Stimulated activated CD8-positive, alpha-beta memory T cell treated with anti-CD3 and anti-CD28 coated beads, Interleukin-12 subunit alpha, Interleukin-12 subunit beta, amount 100 ng/mL, for 24 hours (primary cell): ENCODE results near the gene ACTN4.

Experiments
- DNase-seq: peaks from one replicate; pipeline ENCODE4 v3.0.0-alpha.2; 2020; ENCODE audit errors: extremely low read depth

Gene ACTN4

GRCh38 chr19:38635483-38636399 is 11.7 kb upstream of the ACTN4 start:
- DNase-seq, result no peak

- DNase-seq, result no peak
Measured at GRCh38 chr19:38638461-38638860, 9.0 kb upstream of the ACTN4 start.

GRCh38 chr19:38639679-38640078 is 7.8 kb upstream of the ACTN4 start:
- no peak for DNase-seq

- DNase-seq, result no peak
Measured at GRCh38 chr19:38640368-38640767, 7.1 kb upstream of the ACTN4 start.

- DNase-seq, result no peak
Measured at GRCh38 chr19:38642176-38642575, 5.3 kb upstream of the ACTN4 start.

- DNase-seq, result no peak
Measured at GRCh38 chr19:38644719-38645118, 2.7 kb upstream of the ACTN4 start.

- DNase-seq, result no peak
Measured at GRCh38 chr19:38647966-38648768, 718 bp downstream of the ACTN4 start.

GRCh38 chr19:38648769-38649304 is 1.4 kb downstream of the ACTN4 start:
- DNase-seq, result no peak

- DNase-seq, result no peak
Measured at GRCh38 chr19:38649305-38650171, 2.1 kb downstream of the ACTN4 start.

GRCh38 chr19:38650172-38650775 is 2.8 kb downstream of the ACTN4 start:
- DNase-seq, result no peak

- no peak for DNase-seq
Measured at GRCh38 chr19:38650911-38651584, 3.6 kb downstream of the ACTN4 start.

GRCh38 chr19:38653028-38653571 is 5.7 kb downstream of the ACTN4 start:
- no peak for DNase-seq

- DNase-seq, result no peak
Measured at GRCh38 chr19:38654628-38655055, 7.2 kb downstream of the ACTN4 start.

- no peak for DNase-seq
Measured at GRCh38 chr19:38655148-38655824, 7.8 kb downstream of the ACTN4 start.

- no peak for DNase-seq
Measured at GRCh38 chr19:38656171-38656981, 8.9 kb downstream of the ACTN4 start.

- no peak for DNase-seq
Measured at GRCh38 chr19:38657633-38658222, 10.3 kb downstream of the ACTN4 start.

GRCh38 chr19:38658462-38659306 is 11.2 kb downstream of the ACTN4 start:
- DNase-seq, result no peak
